H1 (cell line): ENCODE results near the gene ZAR1L. TPM values are rescaled to one million over a fixed set of nuclear protein-coding genes. Genes with fewer than 3 reads are reported as not detected.
A peak's percentile ranks its signal among the peaks of the same experiment; 100 is the strongest.

Experiments
- CTCF ChIA-PET: fragments of 300-600 bp; sonication (Branson Sonifier 250); formaldehyde crosslinking; loops from one replicate; lab custom pipeline; 2021; ENCODE audit not compliant: partially characterized antibody; lab: Charles Lee
- POLR2A ChIA-PET: fragments of 300-600 bp; sonication (Branson Sonifier 250); formaldehyde crosslinking; loops from one replicate; lab custom pipeline; 2021; ENCODE audit warnings: inconsistent platforms; ENCODE audit not compliant: partially characterized antibody; lab: Charles Lee
- DNase-seq, 2 experiments: peaks; one replicate each; pipeline versions ENCODE4 v3.0.0 to v3.0.0-alpha.2; 2010 to 2022; ENCODE audit warnings: low spot score in 2 of 2, low read depth in 1 of 2, mixed read lengths in 1 of 2
- FAIRE-seq: peaks from 2 replicates; lab custom pipeline; 2011; peaks lifted over from hg19 to GRCh38; lab: Jason Lieb, UNC
- H2AFZ ChIP-seq: 2 replicates; pipeline ENCODE4 v1.8.1; 2012; ENCODE audit warnings: low read length, inconsistent platforms
- H2AK5ac ChIP-seq: 2 replicates; pipeline ENCODE4 v1.6.1; 2013; ENCODE audit warnings: low read depth, low read length
- H2BK120ac ChIP-seq: replicated peaks from 2 replicates; pipeline ENCODE3; 2013; ENCODE audit warnings: low read depth, low read length, inconsistent platforms
- H2BK12ac ChIP-seq: 2 replicates; pipeline ENCODE4 v1.6.1; 2013; ENCODE audit warnings: low read depth, low read length
- H2BK15ac ChIP-seq: 2 replicates; pipeline ENCODE4 v1.6.1; 2013; ENCODE audit warnings: low read length
- H2BK20ac ChIP-seq: 2 replicates; pipeline ENCODE4 v1.6.1; 2013; ENCODE audit warnings: low read length
- H2BK5ac ChIP-seq: 2 replicates; pipeline ENCODE4 v1.6.1; 2013; ENCODE audit warnings: low read depth, low read length
- H3K14ac ChIP-seq: 2 replicates; pipeline ENCODE4 v1.6.1; 2013; ENCODE audit warnings: inconsistent platforms; ENCODE audit not compliant: insufficient read length
- H3K18ac ChIP-seq: 2 replicates; pipeline ENCODE4 v1.6.1; 2013; ENCODE audit warnings: low read length; ENCODE audit errors: extremely low read depth
- H3K23ac ChIP-seq: 2 replicates; pipeline ENCODE4 v1.6.1; 2013; ENCODE audit warnings: inconsistent platforms; ENCODE audit not compliant: insufficient read length
- H3K23me2 ChIP-seq: 2 replicates; pipeline ENCODE4 v1.6.1; 2013; ENCODE audit warnings: low read depth, low read length
- H3K27ac ChIP-seq: 2 replicates; pipeline ENCODE4 v1.6.1; 2011; ENCODE audit warnings: low read depth, low read length, inconsistent platforms
- H3K27me3 ChIP-seq, 4 experiments: replicated peaks in 1 of 4; 1 replicate in 1 of 4; 2 replicates in 3 of 4; pipeline versions ENCODE4 v1.6.1 to v1.8.1; 2011 to 2013; ENCODE audit warnings: low read length in 3 of 4, mild to moderate bottlenecking in 3 of 4, inconsistent platforms in 2 of 4, mixed read lengths in 2 of 4, moderate library complexity in 1 of 4; ENCODE audit not compliant: control insufficient read depth in 3 of 4, insufficient read depth in 3 of 4; ENCODE audit errors: extremely low read depth in 1 of 4
- H3K36me3 ChIP-seq, 4 experiments: 2 replicates each; pipeline versions ENCODE4 v1.6.1 to v1.8.1; 2011 to 2013; ENCODE audit warnings: mild to moderate bottlenecking in 4 of 4, low read length in 3 of 4, moderate library complexity in 2 of 4, control low read depth in 1 of 4, inconsistent platforms in 1 of 4; ENCODE audit not compliant: insufficient read depth in 4 of 4, control insufficient read depth in 2 of 4
- H3K4ac ChIP-seq: replicated peaks from 2 replicates; pipeline ENCODE3; 2013; ENCODE audit warnings: low read length, low read depth, mixed read lengths, inconsistent platforms; ENCODE audit not compliant: insufficient read length
- H3K4me1 ChIP-seq, 4 experiments: replicated peaks in 1 of 4; 1 replicate in 1 of 4; 2 replicates in 3 of 4; pipeline versions ENCODE4 v1.6.1 to v1.8.1; 2011 to 2013; ENCODE audit warnings: low read length in 3 of 4, inconsistent platforms in 2 of 4, mixed read lengths in 1 of 4; ENCODE audit not compliant: insufficient read depth in 4 of 4, control insufficient read depth in 3 of 4
- H3K4me2 ChIP-seq, 2 experiments: 2 replicates each; pipeline versions ENCODE4 v1.6.1 to v1.8.1; 2011 to 2013; ENCODE audit warnings: low read depth in 2 of 2, low read length in 2 of 2, control low read depth in 1 of 2, inconsistent platforms in 1 of 2, mild to moderate bottlenecking in 1 of 2; ENCODE audit not compliant: insufficient read depth in 1 of 2
- H3K4me3 ChIP-seq, 4 experiments: fragments of 200-600, 300-600 bp in 1 of 4; sonication (generic), shearing (Covaris generic), sonication (Bioruptor Twin) in 1 of 4; 2 replicates each; pipeline versions ENCODE4 v1.5.1 to v1.8.1; 2011 to 2016; ENCODE audit warnings: low read length in 4 of 4, low read depth in 3 of 4, control low read depth in 2 of 4, inconsistent platforms in 2 of 4, mild to moderate bottlenecking in 2 of 4, mixed read lengths in 1 of 4, moderate library complexity in 1 of 4; ENCODE audit not compliant: insufficient read depth in 2 of 4; ENCODE audit errors: extremely low read depth in 1 of 4
- H3K56ac ChIP-seq: replicated peaks from 2 replicates; pipeline ENCODE3; 2013; ENCODE audit warnings: low read depth, mild to moderate bottlenecking, mixed read lengths, low read length, inconsistent platforms; ENCODE audit not compliant: insufficient read length
- H3K79me1 ChIP-seq: 2 replicates; pipeline ENCODE4 v1.6.1; 2013; ENCODE audit warnings: low read depth, low read length, control low read depth
- H3K79me2 ChIP-seq, 2 experiments: 2 replicates each; pipeline versions ENCODE4 v1.6.1 to v1.8.1; 2012 to 2013; ENCODE audit warnings: low read length in 2 of 2, mild to moderate bottlenecking in 2 of 2, inconsistent platforms in 1 of 2; ENCODE audit not compliant: insufficient read depth in 2 of 2, control insufficient read depth in 1 of 2
- H3K9ac ChIP-seq, 4 experiments: replicated peaks in 1 of 4; 1 replicate in 1 of 4; 2 replicates in 3 of 4; pipeline versions ENCODE4 v1.6.1 to v1.8.1; 2011 to 2013; ENCODE audit warnings: low read depth in 3 of 4, low read length in 3 of 4, control low read depth in 2 of 4, mild to moderate bottlenecking in 2 of 4, moderate library complexity in 2 of 4, inconsistent platforms in 1 of 4; ENCODE audit errors: extremely low read depth in 1 of 4
- H3K9me3 ChIP-seq, 2 experiments: 2 replicates each; pipeline versions ENCODE4 v1.6.1 to v1.8.1; 2012 to 2013; ENCODE audit warnings: mild to moderate bottlenecking in 2 of 2, moderate library complexity in 2 of 2, control low read depth in 1 of 2, inconsistent platforms in 1 of 2, low read depth in 1 of 2, low read length in 1 of 2, mixed read lengths in 1 of 2; ENCODE audit not compliant: insufficient read depth in 2 of 2
- H4K20me1 ChIP-seq, 2 experiments: replicated peaks in 1 of 2; 2 replicates each; pipeline versions ENCODE3 to v1.8.1; 2011 to 2013; ENCODE audit warnings: inconsistent platforms in 2 of 2, low read length in 2 of 2, mild to moderate bottlenecking in 1 of 2; ENCODE audit not compliant: insufficient read depth in 2 of 2, control insufficient read depth in 1 of 2
- H4K5ac ChIP-seq: 2 replicates; pipeline ENCODE4 v1.6.1; 2013; ENCODE audit warnings: low read length, low read depth, mixed read lengths, inconsistent platforms; ENCODE audit not compliant: insufficient read length
- H4K8ac ChIP-seq: 2 replicates; pipeline ENCODE4 v1.8.0; 2013; ENCODE audit warnings: mild to moderate bottlenecking, moderate library complexity, low read length, inconsistent platforms; ENCODE audit not compliant: insufficient read depth; ENCODE audit errors: extremely low read depth
- H4K91ac ChIP-seq: replicated peaks from 2 replicates; pipeline ENCODE3; 2013; ENCODE audit warnings: low read length, mixed read lengths, inconsistent platforms; ENCODE audit not compliant: insufficient read length
- JUND ChIP-seq: IDR thresholded peaks from 2 replicates; pipeline ENCODE4 v1.6.1; 2011; ENCODE audit warnings: mild to moderate bottlenecking, improper control_type of control experiment, low read length
- POU5F1 ChIP-seq: IDR thresholded peaks from 2 replicates; pipeline ENCODE4 v1.6.1; 2011; ENCODE audit warnings: low read depth, mild to moderate bottlenecking, low read length, moderate library complexity
- SAP30 ChIP-seq: fragments of 300-600 bp; sonication (generic); IDR thresholded peaks from 2 replicates; pipeline ENCODE4 v1.7.1; 2012; ENCODE audit warnings: low read length, moderate library complexity, mild to moderate bottlenecking, inconsistent platforms; ENCODE audit not compliant: insufficient read depth, insufficient replicate concordance
- SP1 ChIP-seq: IDR thresholded peaks from 2 replicates; pipeline ENCODE4 v1.6.1; 2011; ENCODE audit warnings: low read depth, low read length
- YY1 ChIP-seq: IDR thresholded peaks from 2 replicates; pipeline ENCODE4 v1.6.1; 2011; ENCODE audit warnings: low read depth, mild to moderate bottlenecking, low read length
- whole genome bisulfite sequencing, 2 experiments: shearing (Covaris generic) in 1 of 2; methylation state at CpG; one replicate each; pipeline versions ENCODE4 v1.1.6 to v1.1.7; 2013 to 2015; ENCODE audit warnings: low lambda C conversion rate in 2 of 2, mixed read lengths in 2 of 2, inconsistent platforms in 1 of 2, low coverage in 1 of 2, missing lambda C conversion rate in 1 of 2; ENCODE audit not compliant: insufficient replicate concordance in 2 of 2, insufficient coverage in 1 of 2, insufficient read length in 1 of 2; ENCODE audit errors: extremely low coverage in 1 of 2, missing lambda C conversion rate in 1 of 2; 5-methylcytosine and 5-hydroxymethylcytosine counted together
- polyA plus RNA-seq, 7 experiments: library from polyadenylated mRNA; depleted of rRNA in 3 of 7; stranded (reverse) in 5 of 7; unstranded in 2 of 7; fragments of >200 nt in 5 of 7; fragments of 200-250 nt in 2 of 7; gene quantifications; 1 replicate in 5 of 7; 2 replicates in 1 of 7; 4 replicates in 1 of 7; pipeline versions ENCODE4 v1.2.1 to v1.2.3, GENCODE V29; 2011 to 2013; ENCODE audit warnings: missing spikeins in 2 of 7, mixed read lengths in 2 of 7
- total RNA-seq: library from RNA; stranded (reverse); fragmentation: NEBNext Ultra II Directional; extraction: Animal tissue kit (Norgen Biotek cat#: 25700); gene quantifications from 2 replicates; pipeline ENCODE4 v1.2.1, GENCODE V29; 2021
- TF ChIP-seq, protein P1 (sequence below): IDR thresholded peaks from 2 replicates; pipeline ENCODE4 v1.6.1; 2012; ENCODE audit warnings: low read length, inconsistent platforms

Gene ZAR1L
- total and polyA plus RNA-seq, 2 of the 8 experiments (the other 6 are each of a cell fraction or from before 2014, with no cell fraction given), result 0.19 to 0.30 TPM

DNA sequence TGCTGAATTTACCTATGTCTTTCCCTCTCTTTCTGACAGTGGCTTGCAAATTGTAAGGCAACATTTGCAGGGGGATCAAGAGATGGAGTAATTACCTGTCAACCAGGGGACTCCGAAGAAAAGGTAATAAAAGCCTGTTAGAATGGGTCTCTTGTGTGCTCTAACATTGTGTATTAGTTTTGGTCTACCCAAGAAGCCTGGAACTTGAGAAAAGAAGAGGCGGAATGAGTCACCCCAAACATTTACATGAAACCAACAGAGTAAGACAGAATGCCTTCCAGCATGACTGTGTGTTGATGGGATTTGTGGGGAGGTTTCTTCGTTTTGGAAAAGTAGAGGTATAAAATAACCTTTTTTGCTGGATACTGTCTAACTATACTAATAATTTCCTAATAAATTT, 36.7 kb downstream of the ZAR1L start:
- Histone ChIP-seq H4K5ac (no peak overlapping the region), H2BK120ac (no peak overlapping the region), H3K9ac (no peak overlapping the region), H3K18ac (no peak overlapping the region), H3K14ac (no peak overlapping the region), H2BK5ac (no peak overlapping the region), H4K20me1 (no peaks in the 10 kb centered on the region), H2AK5ac (no peak overlapping the region), H3K79me1 (no peaks in the 10 kb centered on the region), H3K4me3 (no peak overlapping the region), H3K23me2 (no peaks in the 10 kb centered on the region), H2BK12ac (no peak overlapping the region), H3K4me2 (no peak overlapping the region), H3K36me3 (no peaks in the 10 kb centered on the region), H4K8ac (no peak overlapping the region), H3K79me2 (no peaks in the 10 kb centered on the region), H3K4ac (no peak overlapping the region), H4K91ac (no peak overlapping the region), H2BK20ac (no peak overlapping the region), H3K27me3 (no peaks in the 10 kb centered on the region), H2BK15ac (no peak overlapping the region), H3K56ac (no peak overlapping the region), H3K9me3 (no peaks in the 10 kb centered on the region), H3K4me1 (no peaks in the 10 kb centered on the region), H3K23ac (no peak overlapping the region), H2AFZ (no peak overlapping the region), H3K27ac (no peak overlapping the region)
- ChIA-PET POLR2A (no interaction called here), CTCF (no interaction called here)
- FAIRE-seq (no peak), DNase-seq (no peak)
- 87% methylated on average over 3 of the region's 3 CpGs; no CpG with 5 or more reads in 1 of the 2 experiments for WGBS, 2 experiments
- TF ChIP-seq SAP30 (no peak), JUND (0 out of 2 replicates have a peak, but pooled peaks have one; percentile 15), POU5F1 (no peak), YY1 (no peak), SP1 (no peak)
- TF ChIP-seq, protein P1, sequence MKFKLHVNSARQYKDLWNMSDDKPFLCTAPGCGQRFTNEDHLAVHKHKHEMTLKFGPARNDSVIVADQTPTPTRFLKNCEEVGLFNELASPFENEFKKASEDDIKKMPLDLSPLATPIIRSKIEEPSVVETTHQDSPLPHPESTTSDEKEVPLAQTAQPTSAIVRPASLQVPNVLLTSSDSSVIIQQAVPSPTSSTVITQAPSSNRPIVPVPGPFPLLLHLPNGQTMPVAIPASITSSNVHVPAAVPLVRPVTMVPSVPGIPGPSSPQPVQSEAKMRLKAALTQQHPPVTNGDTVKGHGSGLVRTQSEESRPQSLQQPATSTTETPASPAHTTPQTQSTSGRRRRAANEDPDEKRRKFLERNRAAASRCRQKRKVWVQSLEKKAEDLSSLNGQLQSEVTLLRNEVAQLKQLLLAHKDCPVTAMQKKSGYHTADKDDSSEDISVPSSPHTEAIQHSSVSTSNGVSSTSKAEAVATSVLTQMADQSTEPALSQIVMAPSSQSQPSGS, result no peak
- TF ChIP-seq, all 59 proteins: peak for 1
